Panc1 (cell line): ENCODE data around the gene AFF2. TPM values are rescaled to one million over a fixed set of nuclear protein-coding genes. Genes with fewer than 3 reads are reported as not detected.

Experiments
- ATAC-seq: fragments of 200-7000 bp; cut with Tn5 transposase; 2 replicates; pipeline ENCODE4 v1.9.1; 2020; ENCODE audit warnings: mild to moderate bottlenecking, moderate library complexity
- BruUV-seq: library from RNA; stranded (reverse); fragments of 400-500 nt; replicated peaks from 2 replicates; lab custom pipeline; 2021; lab: Mats Ljungman, UMichigan
- CTCF ChIA-PET: fragments of 300-600 bp; sonication (Branson Sonifier 250); formaldehyde crosslinking; loops from one replicate; lab custom pipeline; 2022; ENCODE audit warnings: antibody characterized with exemption; lab: Charles Lee
- POLR2A ChIA-PET: fragments of 300-600 bp; sonication (Branson Sonifier 250); formaldehyde crosslinking; loops from one replicate; lab custom pipeline; 2022; ENCODE audit warnings: antibody characterized with exemption; lab: Charles Lee
- DNase-seq: peaks from one replicate; pipeline ENCODE4 v3.0.0-alpha.2; 2010; ENCODE audit warnings: low read depth, low spot score
- H3K27ac ChIP-seq: 2 replicates; pipeline ENCODE4 v1.5.1; 2011; ENCODE audit warnings: mild to moderate bottlenecking, low read length, inconsistent platforms
- H3K27me3 ChIP-seq: fragments of 200-500 bp; sonication (Bioruptor generic); 2 replicates; pipeline ENCODE4 v1.6.0; 2014; ENCODE audit warnings: low read length, inconsistent platforms; ENCODE audit not compliant: control insufficient read depth, insufficient read depth
- H3K36me3 ChIP-seq: fragments of 200-500 bp; sonication (Bioruptor generic); 2 replicates; pipeline ENCODE4 v1.5.1; 2014; ENCODE audit warnings: inconsistent platforms, mild to moderate bottlenecking, low read length, moderate library complexity; ENCODE audit not compliant: control insufficient read depth, insufficient read depth
- H3K4me1 ChIP-seq: 2 replicates; pipeline ENCODE4 v1.5.1; 2011; ENCODE audit warnings: inconsistent platforms, mild to moderate bottlenecking, low read length, moderate library complexity; ENCODE audit not compliant: control insufficient read depth, insufficient read depth
- H3K4me3 ChIP-seq, 2 experiments: 2 replicates each; pipeline ENCODE4 v1.5.1; 2011 to 2012; ENCODE audit warnings: low read depth in 2 of 2, low read length in 2 of 2, mild to moderate bottlenecking in 2 of 2, inconsistent platforms in 1 of 2, moderate library complexity in 1 of 2
- H3K9me3 ChIP-seq: fragments of 200-500 bp; sonication (Bioruptor generic); 2 replicates; pipeline ENCODE4 v1.5.1; 2014; ENCODE audit warnings: low read depth, mild to moderate bottlenecking, inconsistent platforms, low read length, moderate library complexity; ENCODE audit not compliant: control insufficient read depth, insufficient read depth
- POLR2AphosphoS5 ChIP-seq: IDR thresholded peaks from 2 replicates; pipeline ENCODE4 v1.6.1; 2012; ENCODE audit warnings: mild to moderate bottlenecking, low read depth, low read length, moderate library complexity
- SIN3A ChIP-seq: IDR thresholded peaks from 2 replicates; pipeline ENCODE4 v1.6.1; 2012; ENCODE audit warnings: low read depth, mild to moderate bottlenecking, low read length, moderate library complexity, borderline replicate concordance; ENCODE audit not compliant: insufficient read depth
- TCF7L2 ChIP-seq: IDR thresholded peaks from 2 replicates; pipeline ENCODE4 v1.6.1; 2011; ENCODE audit warnings: mild to moderate bottlenecking, low read depth, low read length, inconsistent platforms
- in situ Hi-C: cut with HindIII; loops from 2 replicates; pipeline ENCODE4 v1.10.0; 2016; ENCODE audit warnings: low sequenced_read_pairs, low pct_unique_long_range_greater_than_20kb
- intact Hi-C: fragments of 100-400 bp; cut with micrococcal nuclease; formaldehyde crosslinking; loops from one replicate; pipeline ENCODE4 v1.10.0; 2022; ENCODE audit not compliant: unreplicated experiment
- total RNA-seq: library from RNA; stranded (reverse); gene quantifications from one replicate; pipeline ENCODE4 v1.2.1, GENCODE V29; 2021; ENCODE audit not compliant: unreplicated experiment
- TF ChIP-seq, protein P1 (sequence below), 2 experiments: IDR thresholded peaks; 2 replicates each; pipeline ENCODE4 v1.6.1; 2011 to 2012; ENCODE audit warnings: low read depth in 2 of 2, control low read depth in 1 of 2, low read length in 1 of 2, mild to moderate bottlenecking in 1 of 2, moderate library complexity in 1 of 2; ENCODE audit not compliant: insufficient read depth in 1 of 2
- TF ChIP-seq, protein P2 (sequence below): fragments of 450-650 bp; IDR thresholded peaks from 2 replicates; pipeline ENCODE4 v1.5.1; 2017; ENCODE audit warnings: mild to moderate bottlenecking

The AFF2 gene
- total RNA-seq, 1 experiment from 2014 or later: 0.05 TPM

- no TSS peak for BruUV-seq
- no peak overlapping the region for H3K27ac ChIP-seq
- no peaks in the 10 kb centered on the region for H3K9me3 ChIP-seq
- ChIA-PET CTCF (no interaction called here), POLR2A (no interaction called here)
- no peaks in the 10 kb centered on the region for H3K36me3 ChIP-seq
- no peaks in the 10 kb centered on the region for H3K4me1 ChIP-seq
- no peak for ATAC-seq
- no peak overlapping the region for H3K4me3 ChIP-seq
- H3K27me3 ChIP-seq: no peaks in the 10 kb centered on the region
- no peak for DNase-seq
- intact Hi-C loops: no loop called here
- in situ Hi-C loops: no loop called here
- TF ChIP-seq, protein P1, sequence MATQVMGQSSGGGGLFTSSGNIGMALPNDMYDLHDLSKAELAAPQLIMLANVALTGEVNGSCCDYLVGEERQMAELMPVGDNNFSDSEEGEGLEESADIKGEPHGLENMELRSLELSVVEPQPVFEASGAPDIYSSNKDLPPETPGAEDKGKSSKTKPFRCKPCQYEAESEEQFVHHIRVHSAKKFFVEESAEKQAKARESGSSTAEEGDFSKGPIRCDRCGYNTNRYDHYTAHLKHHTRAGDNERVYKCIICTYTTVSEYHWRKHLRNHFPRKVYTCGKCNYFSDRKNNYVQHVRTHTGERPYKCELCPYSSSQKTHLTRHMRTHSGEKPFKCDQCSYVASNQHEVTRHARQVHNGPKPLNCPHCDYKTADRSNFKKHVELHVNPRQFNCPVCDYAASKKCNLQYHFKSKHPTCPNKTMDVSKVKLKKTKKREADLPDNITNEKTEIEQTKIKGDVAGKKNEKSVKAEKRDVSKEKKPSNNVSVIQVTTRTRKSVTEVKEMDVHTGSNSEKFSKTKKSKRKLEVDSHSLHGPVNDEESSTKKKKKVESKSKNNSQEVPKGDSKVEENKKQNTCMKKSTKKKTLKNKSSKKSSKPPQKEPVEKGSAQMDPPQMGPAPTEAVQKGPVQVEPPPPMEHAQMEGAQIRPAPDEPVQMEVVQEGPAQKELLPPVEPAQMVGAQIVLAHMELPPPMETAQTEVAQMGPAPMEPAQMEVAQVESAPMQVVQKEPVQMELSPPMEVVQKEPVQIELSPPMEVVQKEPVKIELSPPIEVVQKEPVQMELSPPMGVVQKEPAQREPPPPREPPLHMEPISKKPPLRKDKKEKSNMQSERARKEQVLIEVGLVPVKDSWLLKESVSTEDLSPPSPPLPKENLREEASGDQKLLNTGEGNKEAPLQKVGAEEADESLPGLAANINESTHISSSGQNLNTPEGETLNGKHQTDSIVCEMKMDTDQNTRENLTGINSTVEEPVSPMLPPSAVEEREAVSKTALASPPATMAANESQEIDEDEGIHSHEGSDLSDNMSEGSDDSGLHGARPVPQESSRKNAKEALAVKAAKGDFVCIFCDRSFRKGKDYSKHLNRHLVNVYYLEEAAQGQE (IDR thresholded peaks at IDR 0.05; ENCODE audit: insufficient read depth in 1 of 2, low read depth in 2 of 2, low read length in 1 of 2): no peak
- TF ChIP-seq, protein P2, sequence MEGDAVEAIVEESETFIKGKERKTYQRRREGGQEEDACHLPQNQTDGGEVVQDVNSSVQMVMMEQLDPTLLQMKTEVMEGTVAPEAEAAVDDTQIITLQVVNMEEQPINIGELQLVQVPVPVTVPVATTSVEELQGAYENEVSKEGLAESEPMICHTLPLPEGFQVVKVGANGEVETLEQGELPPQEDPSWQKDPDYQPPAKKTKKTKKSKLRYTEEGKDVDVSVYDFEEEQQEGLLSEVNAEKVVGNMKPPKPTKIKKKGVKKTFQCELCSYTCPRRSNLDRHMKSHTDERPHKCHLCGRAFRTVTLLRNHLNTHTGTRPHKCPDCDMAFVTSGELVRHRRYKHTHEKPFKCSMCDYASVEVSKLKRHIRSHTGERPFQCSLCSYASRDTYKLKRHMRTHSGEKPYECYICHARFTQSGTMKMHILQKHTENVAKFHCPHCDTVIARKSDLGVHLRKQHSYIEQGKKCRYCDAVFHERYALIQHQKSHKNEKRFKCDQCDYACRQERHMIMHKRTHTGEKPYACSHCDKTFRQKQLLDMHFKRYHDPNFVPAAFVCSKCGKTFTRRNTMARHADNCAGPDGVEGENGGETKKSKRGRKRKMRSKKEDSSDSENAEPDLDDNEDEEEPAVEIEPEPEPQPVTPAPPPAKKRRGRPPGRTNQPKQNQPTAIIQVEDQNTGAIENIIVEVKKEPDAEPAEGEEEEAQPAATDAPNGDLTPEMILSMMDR: no peak
- no peak for TF ChIP-seq TCF7L2
- TF ChIP-seq SIN3A: no peak
- TF ChIP-seq POLR2AphosphoS5: no peak
These were observed 304.4 kb downstream of the AFF2 start for GRCh38 chrX:148804579-148805355.

DNA sequence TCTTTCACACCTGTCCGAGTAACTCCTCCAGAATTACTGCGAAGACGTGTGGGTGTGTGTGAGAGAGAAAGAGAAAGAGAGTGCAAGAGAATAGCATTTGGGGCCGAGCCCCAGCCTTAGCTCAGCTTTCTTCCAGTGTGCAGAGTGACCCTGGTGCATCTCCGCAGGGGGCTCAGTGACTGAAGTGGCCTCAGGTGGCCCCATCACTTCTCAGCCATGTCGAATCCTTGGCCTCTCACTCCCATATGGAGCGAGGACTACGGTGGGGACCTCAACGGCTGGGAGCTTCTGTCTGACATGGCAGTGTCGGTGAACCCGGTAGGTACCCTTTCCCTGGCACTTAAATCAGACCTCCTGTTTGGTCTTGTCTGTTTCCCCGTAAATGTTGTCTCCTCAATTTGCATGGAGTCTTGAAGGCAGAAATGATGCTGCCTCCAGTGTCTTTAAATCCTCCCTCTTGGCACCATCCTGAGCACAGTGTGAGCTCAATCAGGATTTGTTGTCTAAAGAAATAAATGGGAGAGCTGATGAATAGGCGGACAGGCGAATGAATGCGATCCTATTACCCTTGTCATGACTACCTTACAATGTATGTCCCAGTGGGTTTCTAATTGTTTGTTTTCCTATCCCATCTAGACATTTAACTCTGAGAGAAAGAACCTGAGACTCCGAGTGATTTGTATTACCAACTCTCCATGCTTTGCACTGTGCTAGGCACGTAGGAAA lies 305.9 kb downstream of the AFF2 start:
- in situ Hi-C loops (no loop called here), intact Hi-C loops (no loop called here)
- Histone ChIP-seq H3K36me3 (no peaks in the 10 kb centered on the region), H3K4me3 (no peak overlapping the region), H3K4me1 (no peaks in the 10 kb centered on the region), H3K27ac (no peak overlapping the region), H3K9me3 (no peaks in the 10 kb centered on the region), H3K27me3 (no peaks in the 10 kb centered on the region)
- TF ChIP-seq, protein P1 (IDR thresholded peaks at IDR 0.05; ENCODE audit: insufficient read depth in 1 of 2, low read depth in 2 of 2, low read length in 1 of 2): no peak
- no peak for TF ChIP-seq TCF7L2
- no peak for TF ChIP-seq POLR2AphosphoS5
- TF ChIP-seq, protein P2: no peak
- no peak for TF ChIP-seq SIN3A
- CTCF ChIA-PET: no interaction called here
- DNase-seq (no peak), ATAC-seq (no peak)
- no TSS peak for BruUV-seq
- POLR2A ChIA-PET: no interaction called here
